Stimulated activated memory B cell treated with anti-CD40 and anti-IgM and Interleukin-4, amounts not matched to agents 10 μg/mL and 1 μg/mL and 100 μg/mL, for 72 hours (primary cell): ENCODE measurements around the gene SCUBE1.

Experiments used
- ATAC-seq: fragments of 150-1000 bp; cut with Tn5 transposase; 2 replicates; pipeline ENCODE4 v1.10.0; 2021
- H3K27ac Mint-ChIP-seq: one replicate; pipeline ENCODE4 v1.8.0; 2022; ENCODE audit warnings: mild to moderate bottlenecking, mixed read lengths
- H3K27me3 Mint-ChIP-seq: one replicate; pipeline ENCODE4 v1.8.0; 2022; ENCODE audit warnings: mixed read lengths
- H3K36me3 Mint-ChIP-seq: one replicate; pipeline ENCODE4 v1.8.0; 2022; ENCODE audit warnings: mixed read lengths
- H3K4me1 Mint-ChIP-seq: one replicate; pipeline ENCODE4 v1.8.0; 2022; ENCODE audit warnings: mixed read lengths
- H3K4me3 Mint-ChIP-seq: one replicate; pipeline ENCODE4 v1.8.0; 2022; ENCODE audit warnings: mild to moderate bottlenecking, moderate library complexity, mixed read lengths
- H3K9me3 Mint-ChIP-seq: one replicate; pipeline ENCODE4 v1.8.0; 2022; ENCODE audit warnings: mixed read lengths

Gene SCUBE1

GRCh38 chr22:43320943-43321900 is 21.9 kb downstream of the SCUBE1 start:
- peaks cover 14% of the 10 kb centered on the region for H3K27me3 Mint-ChIP-seq
- ATAC-seq = no peak
- H3K4me3 Mint-ChIP-seq = no peak overlapping the region
- no peak overlapping the region for H3K27ac Mint-ChIP-seq
- H3K9me3 Mint-ChIP-seq = no peaks in the 10 kb centered on the region
- H3K36me3 Mint-ChIP-seq = no peaks in the 10 kb centered on the region
- H3K4me1 Mint-ChIP-seq = no peaks in the 10 kb centered on the region

- Mint-ChIP-seq H3K27ac (no peak overlapping the region), H3K9me3 (no peaks in the 10 kb centered on the region), H3K4me3 (no peak overlapping the region), H3K36me3 (no peaks in the 10 kb centered on the region), H3K4me1 (no peaks in the 10 kb centered on the region), H3K27me3 (peaks cover 14% of the 10 kb centered on the region)
- ATAC-seq = no peak
Observed at GRCh38 chr22:43319661-43320486, 23.3 kb downstream of the SCUBE1 start.

GRCh38 chr22:43317239-43317638 is 25.9 kb downstream of the SCUBE1 start:
- H3K36me3 Mint-ChIP-seq = no peaks in the 10 kb centered on the region
- H3K4me3 Mint-ChIP-seq = no peak overlapping the region
- H3K27ac Mint-ChIP-seq = no peak overlapping the region
- H3K9me3 Mint-ChIP-seq = no peaks in the 10 kb centered on the region
- H3K27me3 Mint-ChIP-seq = peaks cover 35% of the 10 kb centered on the region
- no peak for ATAC-seq
- no peaks in the 10 kb centered on the region for H3K4me1 Mint-ChIP-seq

- no peak overlapping the region for H3K4me3 Mint-ChIP-seq
- no peak overlapping the region for H3K27ac Mint-ChIP-seq
- H3K36me3 Mint-ChIP-seq = no peaks in the 10 kb centered on the region
- H3K27me3 Mint-ChIP-seq = peaks cover 35% of the 10 kb centered on the region
- no peak for ATAC-seq
- no peaks in the 10 kb centered on the region for H3K4me1 Mint-ChIP-seq
- no peaks in the 10 kb centered on the region for H3K9me3 Mint-ChIP-seq
Observed at GRCh38 chr22:43315687-43316217, 27.4 kb downstream of the SCUBE1 start.

- Mint-ChIP-seq H3K9me3 (no peaks in the 10 kb centered on the region), H3K27ac (no peak overlapping the region), H3K36me3 (no peaks in the 10 kb centered on the region), H3K4me1 (no peaks in the 10 kb centered on the region), H3K4me3 (no peak overlapping the region), H3K27me3 (peaks cover 44% of the 10 kb centered on the region)
- ATAC-seq = no peak
Observed at GRCh38 chr22:43314611-43315010, 28.6 kb downstream of the SCUBE1 start.

GRCh38 chr22:43313890-43314474 is 29.2 kb downstream of the SCUBE1 start:
- Mint-ChIP-seq H3K27ac (no peak overlapping the region), H3K4me3 (no peak overlapping the region), H3K4me1 (no peaks in the 10 kb centered on the region), H3K36me3 (no peaks in the 10 kb centered on the region), H3K27me3 (peaks cover 48% of the 10 kb centered on the region), H3K9me3 (no peaks in the 10 kb centered on the region)
- no peak for ATAC-seq

- Mint-ChIP-seq H3K4me3 (no peak overlapping the region), H3K36me3 (no peaks in the 10 kb centered on the region)
- ATAC-seq = no peak
Observed at GRCh38 chr22:43313244-43313889, 29.8 kb downstream of the SCUBE1 start.

GRCh38 chr22:43312608-43313007 is 30.6 kb downstream of the SCUBE1 start:
- Mint-ChIP-seq H3K4me3 (no peak overlapping the region), H3K36me3 (no peaks in the 10 kb centered on the region), H3K27me3 (peaks cover 48% of the 10 kb centered on the region), H3K4me1 (no peaks in the 10 kb centered on the region), H3K9me3 (no peaks in the 10 kb centered on the region), H3K27ac (no peak overlapping the region)
- ATAC-seq = no peak

More at GRCh38 chr22:43313244-43313889, 29.8 kb downstream of the SCUBE1 start:
- Mint-ChIP-seq H3K4me1 (no peaks in the 10 kb centered on the region), H3K27me3 (peaks cover 48% of the 10 kb centered on the region), H3K27ac (no peak overlapping the region), H3K9me3 (no peaks in the 10 kb centered on the region)

- H3K4me1 Mint-ChIP-seq = no peaks in the 10 kb centered on the region
- no peaks in the 10 kb centered on the region for H3K9me3 Mint-ChIP-seq
- no peaks in the 10 kb centered on the region for H3K36me3 Mint-ChIP-seq
- H3K27me3 Mint-ChIP-seq = peaks cover 53% of the 10 kb centered on the region
- no peak overlapping the region for H3K4me3 Mint-ChIP-seq
- ATAC-seq = no peak
- H3K27ac Mint-ChIP-seq = no peak overlapping the region
Observed at GRCh38 chr22:43310798-43311197, 32.4 kb downstream of the SCUBE1 start.

- Mint-ChIP-seq H3K36me3 (no peaks in the 10 kb centered on the region), H3K9me3 (no peaks in the 10 kb centered on the region), H3K27ac (no peak overlapping the region), H3K4me1 (no peaks in the 10 kb centered on the region), H3K27me3 (peaks cover 56% of the 10 kb centered on the region), H3K4me3 (no peak overlapping the region)
- ATAC-seq = no peak
Observed at GRCh38 chr22:43310311-43310710, 32.9 kb downstream of the SCUBE1 start.

- no peaks in the 10 kb centered on the region for H3K9me3 Mint-ChIP-seq
- peaks cover 66% of the 10 kb centered on the region for H3K27me3 Mint-ChIP-seq
- H3K4me1 Mint-ChIP-seq = no peaks in the 10 kb centered on the region
- no peaks in the 10 kb centered on the region for H3K36me3 Mint-ChIP-seq
- no peak for ATAC-seq
- H3K4me3 Mint-ChIP-seq = no peak overlapping the region
- H3K27ac Mint-ChIP-seq = no peak overlapping the region
Observed at GRCh38 chr22:43308836-43309235, 34.3 kb downstream of the SCUBE1 start.

- no peak for ATAC-seq
- H3K4me1 Mint-ChIP-seq = no peaks in the 10 kb centered on the region
- H3K36me3 Mint-ChIP-seq = no peaks in the 10 kb centered on the region
- no peak overlapping the region for H3K4me3 Mint-ChIP-seq
- H3K9me3 Mint-ChIP-seq = no peaks in the 10 kb centered on the region
- no peak overlapping the region for H3K27ac Mint-ChIP-seq
- peaks cover 66% of the 10 kb centered on the region for H3K27me3 Mint-ChIP-seq
Observed at GRCh38 chr22:43308060-43308830, 34.9 kb downstream of the SCUBE1 start.

- Mint-ChIP-seq H3K27me3 (peaks cover 65% of the 10 kb centered on the region), H3K9me3 (no peaks in the 10 kb centered on the region), H3K4me3 (no peak overlapping the region), H3K27ac (no peak overlapping the region), H3K36me3 (no peaks in the 10 kb centered on the region), H3K4me1 (no peaks in the 10 kb centered on the region)
- no peak for ATAC-seq
Observed at GRCh38 chr22:43305806-43306205, 37.4 kb downstream of the SCUBE1 start.
